SK-N-SH treated with all-trans-retinoic acid at 6 μM for 48 hours (cell line): ENCODE data around the gene BEST3.

ENCODE experiments used
- ESRRG ChIP-seq: fragments of 250-450 bp; sonication (Bioruptor Pico); IDR thresholded peaks from 2 replicates; pipeline ENCODE4 v1.6.1; 2021; ENCODE audit warnings: mild to moderate bottlenecking
- ZC3H10 ChIP-seq: fragments of 250-450 bp; sonication (Bioruptor Pico); IDR thresholded peaks from 2 replicates; pipeline ENCODE4 v1.5.1; 2021; ENCODE audit warnings: mild to moderate bottlenecking, moderate library complexity
- ZFP3 ChIP-seq: fragments of 250-450 bp; sonication (Bioruptor Pico); IDR thresholded peaks from 2 replicates; pipeline ENCODE4 v1.5.0; 2020; ENCODE audit warnings: mild to moderate bottlenecking, moderate library complexity
- ZFP30 ChIP-seq: fragments of 450-650 bp; formaldehyde crosslinking; IDR thresholded peaks from 2 replicates; pipeline ENCODE4 v1.5.0; 2022; ENCODE audit warnings: mild to moderate bottlenecking, moderate library complexity
- TF ChIP-seq, protein P1 (sequence below): fragments of 250-450 bp; sonication (Bioruptor Pico); IDR thresholded peaks from 2 replicates; pipeline ENCODE4 v1.8.0; 2020; ENCODE audit warnings: mild to moderate bottlenecking, moderate library complexity, borderline replicate concordance

- no peak for TF ChIP-seq ZFP30
- no peak for TF ChIP-seq ZC3H10
- TF ChIP-seq ZFP3 (CRISPR knock-in tag) = no peak
- TF ChIP-seq ESRRG (CRISPR knock-in tag) = no peak
- TF ChIP-seq, protein P1, sequence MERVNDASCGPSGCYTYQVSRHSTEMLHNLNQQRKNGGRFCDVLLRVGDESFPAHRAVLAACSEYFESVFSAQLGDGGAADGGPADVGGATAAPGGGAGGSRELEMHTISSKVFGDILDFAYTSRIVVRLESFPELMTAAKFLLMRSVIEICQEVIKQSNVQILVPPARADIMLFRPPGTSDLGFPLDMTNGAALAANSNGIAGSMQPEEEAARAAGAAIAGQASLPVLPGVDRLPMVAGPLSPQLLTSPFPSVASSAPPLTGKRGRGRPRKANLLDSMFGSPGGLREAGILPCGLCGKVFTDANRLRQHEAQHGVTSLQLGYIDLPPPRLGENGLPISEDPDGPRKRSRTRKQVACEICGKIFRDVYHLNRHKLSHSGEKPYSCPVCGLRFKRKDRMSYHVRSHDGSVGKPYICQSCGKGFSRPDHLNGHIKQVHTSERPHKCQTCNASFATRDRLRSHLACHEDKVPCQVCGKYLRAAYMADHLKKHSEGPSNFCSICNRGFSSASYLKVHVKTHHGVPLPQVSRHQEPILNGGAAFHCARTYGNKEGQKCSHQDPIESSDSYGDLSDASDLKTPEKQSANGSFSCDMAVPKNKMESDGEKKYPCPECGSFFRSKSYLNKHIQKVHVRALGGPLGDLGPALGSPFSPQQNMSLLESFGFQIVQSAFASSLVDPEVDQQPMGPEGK (CRISPR knock-in tag) = no peak
These were observed 71.6 kb downstream of the BEST3 start for GRCh38 chr12:69627501-69627900.
